WTC11 (cell line): ENCODE data around the gene C1QTNF12. TPM values are rescaled to one million over a fixed set of nuclear protein-coding genes. Genes with fewer than 3 reads are reported as not detected.

Source experiments
- ATAC-seq: fragments of 200-7000 bp; cut with Tn5 transposase; 2 replicates; pipeline ENCODE4 v1.10.0; 2021; ENCODE audit warnings: mild to moderate bottlenecking, moderate library complexity
- CTCF ChIA-PET: fragments of 300-600 bp; sonication (Branson Sonifier 250); formaldehyde crosslinking; loops from one replicate; lab custom pipeline; 2021; ENCODE audit warnings: antibody characterized with exemption; lab: Charles Lee
- POLR2A ChIA-PET: fragments of 350-600 bp; sonication (Branson Sonifier 250); formaldehyde crosslinking; loops from one replicate; lab custom pipeline; 2021; ENCODE audit warnings: antibody characterized with exemption; lab: Charles Lee
- DNase-seq: peaks from one replicate; pipeline ENCODE4 v3.0.0; 2021; ENCODE audit warnings: low spot score
- H3K27ac Mint-ChIP-seq: 2 replicates; pipeline ENCODE4 v1.8.0; 2021; ENCODE audit warnings: mixed read lengths
- H3K27me3 Mint-ChIP-seq: 2 replicates; pipeline ENCODE4 v1.8.0; 2021; ENCODE audit warnings: low read depth, mild to moderate bottlenecking, moderate library complexity, mixed read lengths
- H3K36me3 Mint-ChIP-seq: 2 replicates; pipeline ENCODE4 v1.8.0; 2021; ENCODE audit warnings: mixed read lengths
- H3K4me1 Mint-ChIP-seq: 2 replicates; pipeline ENCODE4 v1.8.0; 2022; ENCODE audit warnings: mixed read lengths
- H3K4me3 Mint-ChIP-seq: 2 replicates; pipeline ENCODE4 v1.8.0; 2021; ENCODE audit warnings: mild to moderate bottlenecking, moderate library complexity, mixed read lengths
- H3K9me3 Mint-ChIP-seq: 2 replicates; pipeline ENCODE4 v1.8.0; 2021; ENCODE audit warnings: mixed read lengths
- AR ChIP-seq: fragments of 250-450 bp; sonication (Bioruptor Pico); IDR thresholded peaks from 2 replicates; pipeline ENCODE4 v1.9.0; 2021; ENCODE audit warnings: mild to moderate bottlenecking
- ATF1 ChIP-seq: sonication (generic); formaldehyde crosslinking; IDR thresholded peaks from 2 replicates; pipeline ENCODE4 v1.8.1; 2023; ENCODE audit warnings: mild to moderate bottlenecking, moderate library complexity, missing genetic modification reagents
- ATF6 ChIP-seq: sonication (generic); formaldehyde crosslinking; IDR thresholded peaks from 2 replicates; pipeline ENCODE4 v1.8.1; 2023; ENCODE audit warnings: mild to moderate bottlenecking, missing genetic modification reagents
- CBFB ChIP-seq: sonication (generic); formaldehyde crosslinking; IDR thresholded peaks from 2 replicates; pipeline ENCODE4 v1.8.1; 2022; ENCODE audit warnings: mild to moderate bottlenecking, low read depth, missing genetic modification reagents
- E2F4 ChIP-seq: sonication (generic); formaldehyde crosslinking; IDR thresholded peaks from 2 replicates; pipeline ENCODE4 v1.8.1; 2022; ENCODE audit warnings: low read depth, mild to moderate bottlenecking, moderate library complexity, missing genetic modification reagents, borderline replicate concordance
- ESRRA ChIP-seq: sonication (generic); formaldehyde crosslinking; IDR thresholded peaks from 2 replicates; pipeline ENCODE4 v1.8.1; 2022; ENCODE audit warnings: mild to moderate bottlenecking, missing genetic modification reagents, borderline replicate concordance
- ETV6 ChIP-seq: sonication (generic); formaldehyde crosslinking; IDR thresholded peaks from 2 replicates; pipeline ENCODE4 v1.8.1; 2022; ENCODE audit warnings: mild to moderate bottlenecking, missing genetic modification reagents
- HMGA2 ChIP-seq: fragments of 250-450 bp; sonication (Bioruptor Pico); IDR thresholded peaks from 2 replicates; pipeline ENCODE4 v1.4.0; 2021; ENCODE audit warnings: mild to moderate bottlenecking, moderate library complexity
- JAZF1 ChIP-seq: fragments of 250-450 bp; sonication (Bioruptor Pico); IDR thresholded peaks from 2 replicates; pipeline ENCODE4 v1.9.0; 2021; ENCODE audit warnings: moderate library complexity, mild to moderate bottlenecking, inconsistent platforms
- MAX ChIP-seq: sonication (generic); formaldehyde crosslinking; IDR thresholded peaks from 2 replicates; pipeline ENCODE4 v1.8.0; 2022; ENCODE audit warnings: mild to moderate bottlenecking, missing genetic modification reagents
- PREB ChIP-seq: sonication (generic); formaldehyde crosslinking; IDR thresholded peaks from 2 replicates; pipeline ENCODE4 v1.8.1; 2022; ENCODE audit warnings: mild to moderate bottlenecking, missing genetic modification reagents, moderate library complexity, borderline replicate concordance
- TCF7 ChIP-seq: sonication (generic); formaldehyde crosslinking; IDR thresholded peaks from 2 replicates; pipeline ENCODE4 v1.8.0; 2022; ENCODE audit warnings: mild to moderate bottlenecking, low read depth, missing genetic modification reagents, moderate library complexity
- TEAD1 ChIP-seq: sonication (generic); formaldehyde crosslinking; IDR thresholded peaks from 2 replicates; pipeline ENCODE4 v1.8.0; 2022; ENCODE audit warnings: mild to moderate bottlenecking, missing genetic modification reagents
- ZNF121 ChIP-seq: sonication (generic); formaldehyde crosslinking; IDR thresholded peaks from 2 replicates; pipeline ENCODE4 v1.8.0; 2023; ENCODE audit warnings: missing genetic modification reagents
- ZNF263 ChIP-seq: sonication (generic); formaldehyde crosslinking; IDR thresholded peaks from 2 replicates; pipeline ENCODE4 v1.8.1; 2022; ENCODE audit warnings: low read depth, mild to moderate bottlenecking, moderate library complexity, missing genetic modification reagents
- ZNF416 ChIP-seq: fragments of 250-450 bp; sonication (Bioruptor Pico); IDR thresholded peaks from 2 replicates; pipeline ENCODE4 v1.9.0; 2021; ENCODE audit warnings: mild to moderate bottlenecking, inconsistent platforms
- ZNF532 ChIP-seq: fragments of 250-450 bp; sonication (Bioruptor Pico); IDR thresholded peaks from 2 replicates; pipeline ENCODE4 v1.9.0; 2021; ENCODE audit warnings: mild to moderate bottlenecking, borderline replicate concordance
- ZNF671 ChIP-seq: fragments of 250-450 bp; sonication (Bioruptor Pico); IDR thresholded peaks from 2 replicates; pipeline ENCODE4 v1.8.0; 2021; ENCODE audit warnings: mild to moderate bottlenecking
- ZSCAN18 ChIP-seq: fragments of 250-450 bp; sonication (Bioruptor Pico); IDR thresholded peaks from 2 replicates; pipeline ENCODE4 v2.1.2; 2022; ENCODE audit warnings: mild to moderate bottlenecking, moderate library complexity
- total RNA-seq: library from RNA; stranded (reverse); gene quantifications from 3 replicates; pipeline ENCODE4 v1.2.3, GENCODE V29; 2021

The C1QTNF12 gene
- total RNA-seq, 1 experiment from 2014 or later: 10.3 TPM

- peaks cover 2% of the 10 kb centered on the region for H3K36me3 Mint-ChIP-seq
- DNase-seq: no peak
- TF ChIP-seq ZNF416 (no peak), JAZF1 (no peak), PREB (CRISPR knock-in tag) (no peak), ETV6 (CRISPR knock-in tag) (no peak), HMGA2 (CRISPR knock-in tag) (no peak), ZNF671 (CRISPR knock-in tag) (no peak), ESRRA (no peak), ZSCAN18 (CRISPR knock-in tag) (no peak), MAX (no peak), E2F4 (CRISPR knock-in tag) (no peak), TEAD1 (CRISPR knock-in tag) (no peak), ZNF121 (CRISPR knock-in tag) (no peak), CBFB (CRISPR knock-in tag) (no peak), ZNF263 (CRISPR knock-in tag) (no peak), ATF1 (no peak), ATF6 (CRISPR knock-in tag) (no peak), AR (CRISPR knock-in tag) (no peak), ZNF532 (no peak), TCF7 (CRISPR knock-in tag) (no peak)
- TF ChIP-seq, all 79 proteins: peak for 0
- Mint-ChIP-seq H3K4me1 (peaks cover 23% of the 10 kb centered on the region), H3K9me3 (peaks cover 5% of the 10 kb centered on the region), H3K27ac (no peak overlapping the region), H3K27me3 (no peaks in the 10 kb centered on the region), H3K4me3 (peak overlapping the region; percentile 67)
- CTCF ChIA-PET: interaction anchor here (0.8 to 2.2 kb wide), 4 partner anchors 9 to 17 kb away, joined by 3 to 25 read pairs (median 6); no protein-coding TSS in a partner anchor
- POLR2A ChIA-PET: no interaction called here
- no peak for ATAC-seq
These were observed 28.5 kb upstream of the C1QTNF12 start for GRCh38 chr1:1274931-1275431.
